ENCODE data around the gene KIAA1755.
A peak's percentile ranks its signal among the peaks of the same experiment; 100 is the strongest.

KIAA1755 gene, protein sequence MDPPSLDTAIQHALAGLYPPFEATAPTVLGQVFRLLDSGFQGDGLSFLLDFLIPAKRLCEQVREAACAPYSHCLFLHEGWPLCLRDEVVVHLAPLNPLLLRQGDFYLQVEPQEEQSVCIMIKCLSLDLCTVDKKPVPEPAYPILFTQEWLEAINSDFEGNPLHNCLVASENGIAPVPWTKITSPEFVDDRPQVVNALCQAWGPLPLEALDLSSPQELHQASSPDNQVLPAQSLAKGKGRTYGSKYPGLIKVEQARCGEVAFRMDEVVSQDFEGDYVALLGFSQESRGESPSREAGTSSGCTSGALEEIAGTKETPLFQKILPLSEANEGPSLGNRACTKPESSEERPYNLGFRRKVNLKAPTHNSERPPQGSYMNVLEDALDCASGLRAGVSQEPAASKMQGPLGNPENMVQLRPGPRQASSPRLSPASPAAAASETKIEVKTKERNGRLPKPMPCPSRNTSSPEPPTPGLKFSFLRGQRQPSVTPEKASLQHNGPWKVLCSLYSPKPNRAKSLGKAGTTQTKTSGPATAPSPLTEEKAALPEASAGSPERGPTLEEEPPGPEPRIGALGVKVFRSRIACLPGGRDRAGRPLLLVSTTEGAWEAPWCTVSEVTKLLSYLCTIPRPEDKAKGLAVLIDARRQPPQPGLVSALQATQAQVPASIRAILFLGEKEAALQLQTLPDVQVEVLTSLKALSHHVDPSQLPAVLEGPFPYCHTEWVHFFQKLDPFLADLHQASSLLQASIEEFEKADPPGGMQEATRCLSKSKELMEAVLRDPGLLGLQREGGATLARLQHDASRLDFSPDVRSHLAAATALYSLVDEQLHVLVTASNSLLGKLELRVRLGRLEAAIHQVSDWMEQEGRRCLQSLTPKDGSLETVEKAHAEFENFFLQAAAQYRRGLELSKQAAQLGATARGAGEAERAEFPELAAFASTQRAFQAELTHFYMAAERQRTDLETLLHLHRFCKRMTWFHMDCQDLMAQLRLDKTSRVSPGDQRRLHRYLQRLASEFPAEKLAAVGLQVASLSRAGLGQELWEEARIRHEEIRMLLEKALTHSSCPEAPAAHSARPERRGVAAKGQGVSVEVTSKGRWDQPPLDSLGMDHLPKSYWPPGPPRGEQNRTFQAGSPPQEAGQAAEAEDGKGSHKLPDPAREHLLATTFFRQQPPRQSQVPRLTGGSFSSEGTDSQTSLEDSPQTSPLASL

DNA sequence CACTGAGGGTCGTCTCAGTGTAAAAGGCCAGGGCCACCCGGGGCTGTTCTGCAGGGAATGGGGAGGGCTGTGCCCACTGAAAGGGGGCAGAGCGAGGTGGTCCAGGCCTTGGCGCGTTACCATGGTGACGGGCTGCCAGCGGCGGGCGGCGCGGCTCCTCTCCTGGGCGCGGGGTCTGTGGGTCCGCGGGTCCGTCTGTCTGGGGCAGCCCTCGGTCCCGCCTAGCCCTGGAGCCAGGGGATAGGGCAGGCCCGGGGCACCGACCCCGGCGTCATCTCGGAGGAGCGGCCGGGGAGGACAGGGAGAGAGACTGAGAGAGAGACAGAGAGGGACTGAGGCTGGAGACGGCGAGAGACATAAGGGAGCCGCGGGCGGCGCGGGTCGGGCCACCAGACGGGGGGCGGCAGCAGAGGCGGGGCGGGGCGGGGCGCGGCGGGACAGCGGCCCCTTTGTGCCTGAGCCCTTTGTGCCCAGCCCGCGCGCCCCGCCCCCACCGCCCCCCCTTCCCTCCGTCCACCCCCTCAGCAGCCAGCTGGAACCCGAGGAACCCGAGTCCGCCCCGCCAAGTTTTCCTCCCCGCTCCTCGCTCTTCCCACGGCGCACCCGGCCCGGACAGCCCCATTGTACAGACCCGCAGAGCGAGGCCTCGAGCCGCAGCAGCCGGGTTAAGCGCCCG is at the start of gene KIAA1755:
Gene KIAA1755, minus strand, starts transcription at position 358 of the 676 bp plus-strand sequence. Its CDS starts 235 bp downstream, at position 123.
- DNase-seq: no peak

DNA sequence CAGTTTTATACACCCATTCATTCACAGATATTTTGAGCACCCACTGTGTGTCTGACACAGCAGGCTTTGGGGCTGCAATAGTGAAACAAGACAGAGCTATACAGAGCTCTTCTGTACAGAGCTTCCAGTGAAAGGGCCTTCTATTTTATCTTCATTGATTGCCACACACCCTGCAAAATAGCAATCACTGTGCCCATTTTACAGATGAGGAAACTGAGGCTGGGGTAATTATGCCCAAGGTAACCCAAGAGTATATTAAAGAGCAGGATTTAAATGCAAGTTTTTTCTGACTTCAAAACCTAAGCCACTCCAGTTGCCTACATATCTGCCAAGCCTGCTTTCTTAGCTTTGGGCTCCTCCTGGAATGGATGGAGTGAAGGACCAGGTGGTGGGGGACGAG is 47.9 kb upstream of the KIAA1755 start:
- DNase-seq: no peak

DNA sequence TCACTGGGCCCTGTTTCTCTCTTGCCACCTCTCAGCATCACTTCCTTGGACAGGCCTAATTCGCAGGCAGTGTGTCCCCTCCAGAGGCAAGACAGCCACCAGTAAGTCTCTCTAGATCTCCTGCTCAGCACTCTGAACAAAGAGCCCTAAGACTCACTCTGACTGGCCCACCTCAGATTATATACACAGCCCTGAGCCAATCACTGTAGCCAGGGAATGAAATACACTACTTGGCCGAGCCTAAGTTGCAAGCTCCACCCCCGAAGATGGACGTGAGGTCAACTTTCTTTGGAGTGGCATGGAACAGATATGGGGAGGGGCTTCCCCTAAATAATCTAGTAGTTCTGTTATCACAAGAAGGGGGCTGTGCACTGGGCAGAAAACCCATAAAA is 47.5 kb upstream of the KIAA1755 start:
- DNase-seq: no peak

DNA sequence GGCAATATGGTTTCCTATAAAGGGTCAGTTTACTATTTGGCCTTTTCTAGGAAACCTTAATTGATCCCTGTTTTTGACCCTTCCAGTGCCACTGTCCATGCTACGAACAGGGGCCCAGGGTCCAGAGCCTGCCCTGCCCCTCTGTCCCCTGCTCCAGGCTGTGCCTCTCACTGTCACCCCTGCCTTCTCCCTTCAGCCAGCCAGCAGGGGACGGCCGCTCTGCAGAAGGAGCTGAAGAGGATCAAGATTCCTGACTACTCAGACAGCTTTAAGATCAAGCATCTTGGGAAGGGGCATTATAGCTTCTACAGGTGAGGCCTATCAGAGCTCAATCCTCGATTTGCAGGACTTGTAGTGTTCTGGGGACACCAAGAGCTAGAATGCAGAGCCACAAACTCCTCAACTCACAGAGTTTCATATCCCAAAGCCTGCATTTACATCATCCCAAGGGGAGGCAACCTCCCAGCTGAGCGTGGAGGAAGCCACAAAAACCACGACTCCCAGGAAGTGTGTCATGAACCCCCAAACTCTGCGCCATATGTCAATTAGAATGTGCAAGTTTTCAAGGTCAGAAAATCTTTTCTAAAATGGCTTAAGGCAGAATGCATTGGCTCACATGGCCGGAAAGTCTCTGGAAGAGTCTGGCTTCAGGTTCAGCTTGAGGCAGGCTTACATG is 47.0 kb upstream of the KIAA1755 start:
- DNase-seq: no peak

DNA sequence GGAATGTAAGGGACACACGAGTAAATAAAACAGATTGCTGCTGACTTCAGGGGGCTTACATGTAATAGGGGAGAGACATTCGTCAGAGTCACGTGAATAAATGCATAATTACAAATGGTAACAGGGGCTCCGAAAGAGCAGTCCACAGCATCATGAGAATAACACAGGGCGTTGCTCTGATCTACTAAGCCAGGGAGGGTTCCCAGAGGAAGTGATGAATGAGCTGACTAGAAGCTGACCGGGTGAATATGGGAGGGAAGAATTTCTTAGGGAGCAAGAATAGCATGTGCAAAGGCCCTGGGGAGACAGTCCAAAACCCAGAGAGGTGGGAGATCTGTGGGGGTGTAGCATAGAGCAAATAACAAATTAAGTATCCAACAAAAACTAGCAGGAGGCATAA is 45.8 kb upstream of the KIAA1755 start:
- DNase-seq: no peak

DNA sequence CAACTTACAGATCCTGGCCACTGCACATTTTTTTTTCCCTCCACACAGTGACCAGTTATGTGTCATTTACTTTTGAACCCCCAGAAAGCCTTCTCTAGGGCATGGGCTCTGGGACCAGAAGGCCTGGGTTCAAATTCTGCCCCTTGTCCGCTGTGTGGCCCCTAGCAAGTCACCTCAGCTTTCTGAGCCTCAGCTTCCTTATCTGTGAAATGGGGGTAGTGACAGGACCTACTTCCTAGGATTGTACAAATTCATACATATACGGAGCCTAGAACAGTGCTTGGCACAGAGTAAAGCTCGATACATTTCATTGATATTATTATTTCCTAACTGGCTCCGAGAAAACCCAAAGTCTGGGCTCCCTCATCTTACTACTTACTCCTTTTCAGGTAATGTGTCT is 45.0 kb upstream of the KIAA1755 start:
- DNase-seq: no peak

DNA sequence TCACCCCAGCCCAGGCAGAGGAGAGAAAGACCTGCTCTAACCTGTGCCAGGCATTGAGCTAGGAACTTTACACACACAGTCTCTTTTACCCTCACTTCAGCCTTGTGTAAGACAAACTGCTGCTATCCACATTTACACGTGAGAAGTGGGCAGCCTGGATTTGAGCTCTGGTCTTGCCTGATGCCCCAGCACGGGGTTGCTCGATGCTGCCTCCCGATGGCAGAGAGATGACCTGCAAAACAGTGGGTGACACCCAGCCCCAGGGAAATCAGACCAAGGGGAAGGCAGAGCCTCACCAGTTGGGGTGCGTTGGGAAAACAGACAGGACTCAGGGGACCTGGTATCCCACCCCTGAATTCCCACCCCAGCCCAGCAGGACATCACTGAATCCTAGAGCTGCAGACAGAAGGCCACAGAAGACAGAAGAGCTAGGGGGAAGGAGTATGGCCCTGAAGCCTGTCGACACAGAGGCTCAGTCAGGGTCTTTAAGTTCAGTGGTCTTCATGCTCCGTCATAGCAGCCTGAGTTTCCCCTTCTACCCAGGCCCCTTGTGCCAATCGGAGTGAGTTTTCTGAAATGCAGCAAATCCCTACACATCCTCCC is 44.4 kb upstream of the KIAA1755 start:
- no peak for DNase-seq

DNA sequence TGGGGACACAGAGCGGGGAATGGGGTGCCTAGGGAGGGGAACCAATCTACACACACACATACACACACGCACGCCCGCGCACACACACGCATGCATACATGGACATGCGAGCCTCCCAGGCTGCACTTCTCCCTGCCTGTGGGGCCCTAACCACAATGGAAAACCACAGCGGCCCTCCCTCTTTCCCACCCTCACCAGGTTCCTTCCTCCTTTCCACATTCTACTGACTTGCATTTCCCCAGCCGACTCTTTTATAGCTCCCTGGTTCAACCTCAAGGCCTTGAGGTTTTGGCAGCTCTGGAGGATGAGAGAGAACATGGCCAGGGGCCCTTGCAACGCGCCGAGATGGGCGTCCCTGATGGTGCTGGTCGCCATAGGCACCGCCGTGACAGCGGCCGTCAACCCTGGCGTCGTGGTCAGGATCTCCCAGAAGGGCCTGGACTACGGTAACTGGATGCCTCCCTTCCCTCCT is 43.4 kb upstream of the KIAA1755 start, which contains the start of gene BPI:
Gene BPI, plus strand, starts transcription at position 249 of the 472 bp plus-strand sequence. Its CDS starts 68 bp downstream, at position 317.
- DNase-seq: no peak

DNA sequence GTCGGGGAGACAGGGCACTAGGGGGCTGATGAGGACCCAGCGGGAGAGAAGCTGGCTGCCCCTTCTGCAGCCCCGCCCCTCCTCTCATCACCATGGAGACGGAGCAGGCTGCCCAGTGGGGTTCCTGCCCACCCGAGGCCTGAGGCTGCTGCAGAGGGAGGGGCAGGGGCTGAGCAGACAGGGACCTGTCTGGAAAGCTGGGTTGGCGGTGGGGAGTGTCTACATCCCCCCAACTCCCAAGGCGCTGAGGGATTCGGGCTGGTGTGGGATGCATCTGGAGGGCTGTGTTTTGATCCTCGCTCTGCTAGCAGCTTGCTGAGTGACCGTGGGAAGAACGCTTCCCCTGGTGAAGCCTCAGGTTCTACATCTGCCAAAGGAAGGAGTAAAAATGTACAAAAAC is 42.3 kb upstream of the KIAA1755 start:
- peak; percentile 13 for DNase-seq

DNA sequence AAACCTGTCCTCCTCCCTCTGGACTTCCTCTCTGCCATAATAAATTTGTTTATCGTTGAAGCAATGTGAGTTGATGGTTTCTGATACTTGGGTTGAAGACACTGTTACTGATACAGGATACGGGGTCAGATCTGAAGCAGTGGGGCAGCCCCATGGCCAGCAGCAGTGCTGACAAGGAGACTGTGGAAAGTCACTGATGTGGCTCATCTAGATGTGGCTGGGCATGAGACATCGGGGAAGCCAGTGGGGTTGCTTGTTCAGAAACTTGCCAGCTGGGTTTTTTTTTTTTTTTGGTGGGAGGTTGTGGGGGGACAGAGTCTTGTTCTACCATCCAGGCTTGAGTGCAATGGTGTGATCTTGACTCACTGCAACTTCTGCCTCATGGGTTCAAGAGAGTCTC is 40.8 kb upstream of the KIAA1755 start:
- DNase-seq: no peak

DNA sequence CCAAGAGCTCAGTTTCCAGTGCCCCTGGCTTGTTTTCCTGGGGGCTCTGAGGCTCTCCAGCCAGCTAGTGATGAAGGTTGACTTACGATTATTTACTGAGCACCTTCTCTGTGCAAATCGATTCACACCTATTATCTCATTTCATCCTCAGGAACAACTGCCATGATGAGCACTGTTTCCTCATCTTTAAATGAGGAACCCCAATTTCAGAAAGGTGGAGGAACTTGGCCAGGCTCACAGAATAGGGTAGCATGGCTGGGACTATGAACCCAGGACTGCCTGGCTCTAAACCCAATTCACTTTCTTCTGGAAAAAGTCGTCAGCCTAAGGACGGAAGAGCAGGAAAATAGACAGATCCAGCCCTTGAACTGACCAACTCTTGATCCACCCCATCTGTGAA is 39.9 kb upstream of the KIAA1755 start:
- no peak for DNase-seq

DNA sequence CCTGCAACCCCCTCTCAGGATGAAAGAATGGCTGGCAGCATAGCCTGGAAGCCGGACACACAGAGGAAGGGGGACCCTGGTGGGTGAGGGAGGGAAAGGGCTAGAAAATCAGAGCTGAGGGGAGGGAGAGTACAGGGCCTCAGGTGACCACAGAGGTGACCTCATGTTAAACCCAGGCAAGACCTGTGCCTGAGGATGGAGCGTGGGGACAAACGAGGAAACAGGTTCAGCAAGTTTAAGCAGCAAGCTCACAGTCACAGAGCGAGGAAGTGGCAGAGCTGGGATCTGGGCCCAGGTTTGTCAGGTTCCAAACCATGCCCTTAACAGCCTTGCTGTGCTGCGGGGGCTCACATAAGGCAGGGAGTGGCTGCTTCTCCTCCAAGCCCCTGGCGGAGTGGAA is 39.4 kb upstream of the KIAA1755 start:
- DNase-seq: no peak

DNA sequence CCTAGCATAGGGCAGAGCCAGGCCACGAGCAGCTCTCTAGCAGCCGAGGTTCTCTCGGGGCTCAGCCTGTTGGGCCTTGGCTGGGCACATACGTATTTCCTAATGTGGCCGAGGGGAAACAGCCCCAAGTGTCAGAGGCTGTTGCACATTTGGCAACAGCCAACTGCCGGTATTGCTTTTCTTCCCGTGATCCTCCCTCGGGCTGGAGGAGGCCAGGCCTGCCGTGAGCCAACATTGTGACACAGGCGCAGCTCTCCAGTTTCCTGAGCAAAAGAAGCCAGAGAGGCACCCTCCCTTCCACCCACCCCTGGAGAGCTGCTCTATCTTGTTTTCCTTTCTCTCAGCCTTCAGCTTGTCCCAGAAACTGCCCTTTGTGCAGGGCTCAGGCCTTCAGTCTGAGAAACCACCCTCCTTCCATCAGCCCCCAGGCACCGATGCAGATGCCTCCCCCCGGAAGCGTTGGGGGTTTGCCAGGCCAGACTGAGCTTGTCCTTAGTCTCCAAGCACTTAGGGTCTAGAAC is 38.3 kb upstream of the KIAA1755 start:
- DNase-seq: no peak

DNA sequence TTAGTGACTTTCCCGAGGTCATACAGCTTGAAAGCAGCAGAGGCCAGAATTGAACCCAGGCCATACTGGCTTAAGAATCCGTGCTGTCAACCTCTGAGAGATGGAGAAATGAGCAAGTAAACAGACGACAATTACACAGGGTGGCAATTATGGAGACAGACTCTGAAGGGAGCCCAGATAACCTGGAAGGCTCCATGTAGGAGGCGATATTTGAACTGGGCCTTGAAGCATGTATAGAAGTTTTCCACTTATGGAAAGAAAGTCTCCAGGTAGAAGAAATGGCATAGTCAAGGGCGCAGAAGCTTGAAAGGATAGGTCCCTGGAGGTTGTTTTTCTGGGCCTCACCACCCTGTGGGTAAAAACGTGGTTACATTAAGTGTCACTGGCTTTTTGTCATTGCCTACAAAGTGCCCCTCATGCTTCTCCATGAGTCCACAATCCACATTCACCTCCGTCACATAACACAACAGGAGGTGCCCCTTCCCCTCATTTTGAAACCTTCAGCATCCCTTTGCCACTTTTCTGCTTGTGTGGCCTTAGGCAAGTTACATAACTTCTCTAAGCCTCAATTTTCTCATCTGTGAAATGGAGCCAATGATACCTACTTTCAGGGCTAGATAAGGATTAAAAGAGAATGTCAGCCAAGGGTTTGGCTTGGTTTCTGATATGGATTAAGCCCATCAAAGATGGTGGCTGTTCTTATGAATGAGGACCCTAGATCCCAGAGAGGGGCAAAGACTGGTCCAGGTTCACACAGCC is 37.6 kb upstream of the KIAA1755 start:
- no peak for DNase-seq

DNA sequence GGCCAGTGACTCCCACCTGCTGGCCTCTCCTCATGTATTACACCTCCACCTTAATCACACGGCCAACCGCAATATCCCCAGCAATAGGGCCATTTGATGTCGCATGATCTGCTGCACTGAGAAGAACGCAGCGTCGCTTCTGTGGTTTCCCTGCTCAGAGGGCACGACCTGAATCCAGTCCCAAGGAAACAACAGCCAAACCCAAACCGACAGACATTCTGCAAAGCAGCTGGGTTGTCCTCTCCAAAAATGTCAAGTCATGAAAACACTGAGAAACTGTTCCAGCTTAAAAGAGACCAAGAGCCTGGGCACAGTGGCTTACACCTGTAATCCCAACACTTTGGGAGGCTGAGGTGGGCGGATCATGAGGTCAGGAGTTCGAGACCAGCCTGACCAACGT is 35.9 kb upstream of the KIAA1755 start:
- no peak for DNase-seq

DNA sequence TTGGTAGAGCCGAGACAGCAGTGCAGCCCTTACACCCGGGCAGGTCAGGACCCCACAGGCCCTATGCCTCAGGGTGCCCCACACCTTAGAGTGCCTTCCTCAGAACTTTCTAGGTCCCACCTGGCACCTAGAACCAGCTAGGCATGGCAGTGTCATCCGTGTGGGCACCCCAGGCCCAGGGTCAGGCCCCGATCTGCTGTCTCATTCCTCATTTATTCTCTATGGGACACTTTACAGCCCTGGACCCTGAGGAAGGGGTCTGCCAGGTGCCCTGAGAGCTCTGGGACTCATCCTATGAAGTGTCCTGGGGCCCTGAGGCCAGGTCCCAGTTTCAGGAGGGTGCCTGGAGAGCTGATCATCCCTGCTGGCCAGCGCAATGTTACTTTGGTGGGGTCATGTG is 35.3 kb upstream of the KIAA1755 start:
- DNase-seq: no peak

DNA sequence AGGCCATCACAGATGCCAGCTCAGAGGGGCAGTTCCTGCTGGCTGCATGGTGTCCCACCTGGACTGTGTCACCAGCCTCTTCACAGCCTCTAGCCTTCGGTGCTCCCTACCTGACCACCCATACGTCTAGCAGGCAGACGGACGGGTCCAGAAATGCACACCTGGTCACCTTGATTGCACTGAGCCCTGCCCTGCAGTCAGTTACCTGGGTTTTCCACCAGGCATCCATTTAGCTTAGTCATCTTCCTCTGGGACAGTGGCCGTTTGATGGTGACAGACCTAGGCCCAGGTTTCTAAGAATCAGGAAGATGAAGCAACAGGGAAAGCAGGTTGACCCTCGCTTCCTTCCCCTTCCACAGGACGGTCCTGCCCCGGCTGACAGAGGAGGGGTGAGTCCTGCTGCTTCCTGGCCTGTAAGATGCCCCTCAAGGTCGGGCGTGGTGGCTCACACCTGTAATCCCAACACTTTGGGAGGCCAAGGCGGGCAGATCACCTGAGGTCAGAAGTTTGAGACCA is 33.6 kb upstream of the KIAA1755 start:
- DNase-seq: no peak

DNA sequence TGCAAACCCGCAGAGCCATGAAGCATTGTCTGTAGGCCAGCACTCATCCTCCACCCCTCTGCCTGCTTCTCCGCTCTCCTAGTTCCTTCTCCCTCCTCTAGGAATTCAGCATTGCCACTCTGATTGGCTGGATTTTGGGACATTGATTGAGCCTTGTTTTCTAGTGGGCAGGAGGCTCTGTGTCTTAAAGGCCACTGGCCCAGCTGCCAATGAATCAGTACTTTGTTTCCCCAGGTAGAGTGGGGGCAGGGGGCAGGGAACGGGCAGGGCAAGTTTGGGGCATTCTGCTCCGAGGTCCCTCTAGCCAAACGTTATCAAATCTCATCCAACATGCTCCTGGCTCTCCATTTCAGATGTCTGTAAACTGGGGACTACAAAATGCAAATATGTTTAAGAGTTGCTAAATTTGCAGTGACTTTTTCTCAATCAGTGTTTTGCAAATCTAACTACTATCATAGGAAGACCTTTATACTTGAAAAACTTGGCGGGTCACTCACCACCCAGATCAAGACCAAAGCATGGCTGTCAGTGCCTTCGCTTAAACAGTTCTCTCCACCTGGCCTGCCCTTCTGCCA is 33.0 kb upstream of the KIAA1755 start:
- no peak for DNase-seq

DNA sequence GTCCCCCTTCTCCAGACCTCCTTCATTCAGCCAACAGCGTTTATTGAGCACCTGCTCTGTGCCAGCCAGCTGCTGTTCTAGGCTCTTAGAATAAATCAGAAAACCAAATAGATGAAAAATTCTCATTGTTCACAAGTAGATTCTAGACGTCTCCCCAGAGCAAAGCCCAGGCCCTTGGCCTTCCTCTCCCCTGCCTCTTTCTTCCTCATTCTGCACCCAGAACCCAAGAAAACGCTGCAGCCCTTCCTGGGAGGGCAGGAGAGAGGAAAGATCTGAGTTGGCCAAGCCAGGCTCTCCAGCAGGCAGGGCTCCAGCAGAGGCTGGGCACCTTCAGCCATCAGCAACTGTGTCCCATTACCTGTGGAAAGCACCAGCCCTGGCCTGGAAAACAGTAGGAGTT is 31.4 kb upstream of the KIAA1755 start:
- DNase-seq: no peak
